ENCODE results near the gene KCNN4.

KCNN4 gene

DNA sequence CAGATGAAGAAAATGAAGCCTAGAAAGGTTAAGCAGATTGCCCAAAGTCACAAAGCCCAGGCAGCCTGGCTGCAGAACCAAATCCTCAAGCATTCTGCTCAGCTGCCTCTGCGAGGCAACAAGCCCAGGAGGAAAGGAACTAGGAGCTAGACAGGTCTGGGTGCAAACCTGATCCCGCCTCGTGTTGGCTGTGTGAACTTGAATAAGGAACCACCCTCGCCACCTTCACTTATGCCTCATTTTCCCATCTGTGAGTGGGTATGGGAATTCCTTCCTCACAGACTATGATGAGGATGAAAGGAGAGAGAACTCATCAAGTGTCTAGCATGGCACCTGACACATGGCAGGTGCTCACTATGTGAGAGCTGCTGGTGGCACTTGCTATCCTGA is 32.6 kb downstream of the KCNN4 start:
- DNase-seq: no peak

DNA sequence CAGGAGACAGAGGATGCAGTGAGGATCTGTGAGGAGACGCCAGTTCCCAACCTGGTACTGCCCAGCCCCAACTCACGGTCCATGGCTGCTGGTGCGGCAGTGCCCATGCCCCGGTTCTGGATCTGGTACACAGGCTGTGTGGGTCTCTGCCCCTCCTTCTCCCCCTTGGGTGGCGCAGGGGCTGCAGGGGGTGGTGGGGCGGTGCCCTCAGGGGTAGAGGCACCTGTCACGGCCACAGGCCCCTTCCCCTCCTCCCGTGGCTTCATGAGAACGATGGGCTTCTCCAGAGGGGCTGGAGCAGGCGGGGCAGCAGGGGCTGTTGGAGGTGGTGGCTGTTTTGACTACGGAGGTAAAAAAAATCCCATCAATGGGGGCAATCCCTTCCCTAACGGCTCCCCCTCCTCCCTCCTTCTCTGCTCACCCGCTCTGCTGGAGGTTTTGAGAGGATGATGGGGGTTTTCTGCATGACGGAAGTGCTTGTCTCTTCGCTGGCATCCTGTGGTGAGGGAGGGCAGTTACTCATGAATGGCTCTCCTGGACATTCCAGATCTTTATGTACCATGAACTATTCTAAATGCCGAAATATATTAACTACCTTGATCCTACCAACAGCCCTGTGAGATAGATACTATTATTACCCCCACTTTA is 33.1 kb downstream of the KCNN4 start:
- DNase-seq: no peak

DNA sequence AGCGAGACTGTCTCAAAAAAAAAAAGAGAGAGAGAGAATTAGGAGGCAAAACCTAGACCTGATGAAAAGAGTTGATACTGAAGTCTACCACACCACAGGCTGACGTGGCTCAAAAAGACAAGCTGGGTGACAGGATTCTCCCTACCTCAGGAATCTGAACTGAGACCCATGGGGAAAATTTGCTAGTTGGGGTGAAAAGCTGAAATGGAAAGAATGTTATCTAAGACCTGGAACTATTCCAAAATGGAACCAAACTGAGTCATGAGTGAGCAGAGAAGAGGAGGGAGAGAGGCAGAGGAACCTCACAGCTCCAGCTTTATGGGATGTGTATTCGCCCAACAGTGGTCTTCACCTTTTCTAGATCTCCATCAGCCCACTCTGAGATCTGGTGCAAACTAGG is 37.7 kb downstream of the KCNN4 start:
- no peak for DNase-seq

DNA sequence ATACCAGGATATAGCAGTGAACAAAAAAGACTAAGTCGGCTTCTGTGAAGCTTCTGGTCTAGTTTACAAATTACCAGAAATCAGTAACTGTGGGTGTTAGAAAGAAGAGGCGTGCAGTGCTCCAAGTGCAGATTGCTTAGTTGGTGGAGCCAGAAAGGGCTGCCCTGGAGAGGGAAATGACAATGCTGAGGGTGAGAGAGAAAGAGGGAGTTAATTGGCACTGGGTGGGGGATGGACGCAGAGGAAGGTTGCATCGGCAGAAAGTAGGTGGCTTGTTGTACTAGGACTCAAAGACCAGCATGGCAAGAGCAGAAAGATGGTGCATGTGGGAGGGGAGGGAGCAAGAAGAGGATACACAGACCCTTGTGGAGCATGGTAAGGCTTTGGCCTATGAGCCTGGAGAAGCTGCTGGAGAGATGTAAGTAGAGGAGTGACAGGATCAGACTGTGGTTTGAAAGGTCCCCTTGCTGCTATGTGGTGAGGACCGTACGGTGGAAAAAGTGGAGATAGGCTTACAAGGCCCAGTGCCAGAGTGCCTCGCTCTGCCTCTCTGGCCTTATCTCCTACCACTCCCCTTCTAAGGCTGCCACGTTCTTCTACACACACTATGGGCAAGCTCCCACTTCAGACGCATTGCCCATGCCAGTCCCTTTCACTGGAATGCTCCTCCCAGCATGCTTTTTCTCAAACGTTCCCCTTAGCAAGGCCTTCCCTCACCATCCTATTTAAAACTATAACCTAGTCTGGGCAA is 39.5 kb downstream of the KCNN4 start:
- DNase-seq: no peak

DNA sequence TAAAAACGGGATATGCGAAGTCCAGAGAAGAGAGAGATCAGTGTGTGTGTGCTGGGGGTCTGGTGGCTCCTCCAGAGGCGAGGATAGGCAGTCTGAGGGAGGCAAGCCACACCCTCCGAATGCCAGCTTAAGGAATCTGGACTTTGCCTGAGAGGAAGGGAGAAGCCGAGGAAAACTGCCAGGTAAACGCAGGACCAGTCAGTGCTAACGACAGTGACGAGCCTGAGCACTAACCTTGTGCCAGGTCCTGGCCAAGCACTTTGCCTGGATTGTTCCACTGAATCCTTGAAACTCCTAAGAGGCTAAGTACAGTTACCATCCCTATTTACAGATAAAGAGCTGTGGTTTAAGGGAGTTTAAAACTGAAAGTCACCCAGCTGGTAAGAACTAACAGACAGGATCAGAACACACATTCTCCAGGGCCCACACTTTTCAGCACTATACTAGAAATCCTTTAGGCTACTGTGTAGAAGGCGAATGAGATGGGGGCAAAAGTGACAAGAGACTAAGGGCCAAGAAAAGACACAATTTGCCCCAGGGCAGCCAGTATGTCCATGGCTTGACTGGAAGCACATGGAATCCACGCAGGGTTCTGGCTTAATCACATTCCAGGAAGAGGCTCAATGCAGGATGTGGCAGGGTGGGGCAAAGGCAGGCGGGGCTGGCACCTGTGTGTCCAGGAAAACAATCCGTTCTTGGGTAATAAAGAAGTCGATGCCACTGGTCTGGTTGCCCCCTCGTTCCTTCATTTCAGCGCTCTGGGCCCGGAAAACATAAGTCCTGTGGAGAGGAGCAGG is 41.1 kb downstream of the KCNN4 start:
- DNase-seq: no peak

DNA sequence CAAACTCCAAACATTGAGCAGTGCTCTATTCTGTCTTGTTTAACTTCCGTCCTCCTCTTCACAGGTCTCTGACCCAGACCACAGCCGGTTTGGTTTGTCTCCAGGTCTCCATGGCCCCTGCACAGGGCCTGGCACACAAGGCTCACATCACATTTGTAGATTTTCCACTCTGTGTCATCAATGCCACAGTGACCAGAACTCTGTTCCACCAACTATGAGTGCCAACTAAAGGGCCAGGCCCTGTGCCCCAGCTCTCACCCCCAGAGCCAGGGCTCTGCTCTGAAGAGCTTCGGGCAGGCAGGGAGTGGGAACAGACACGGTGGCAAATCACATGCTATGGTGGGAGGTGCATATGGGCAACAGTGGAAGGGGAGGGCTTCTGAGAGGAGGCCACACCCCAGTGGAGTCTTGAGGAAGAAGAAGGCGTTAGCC is 42.0 kb downstream of the KCNN4 start:
- no peak for DNase-seq

DNA sequence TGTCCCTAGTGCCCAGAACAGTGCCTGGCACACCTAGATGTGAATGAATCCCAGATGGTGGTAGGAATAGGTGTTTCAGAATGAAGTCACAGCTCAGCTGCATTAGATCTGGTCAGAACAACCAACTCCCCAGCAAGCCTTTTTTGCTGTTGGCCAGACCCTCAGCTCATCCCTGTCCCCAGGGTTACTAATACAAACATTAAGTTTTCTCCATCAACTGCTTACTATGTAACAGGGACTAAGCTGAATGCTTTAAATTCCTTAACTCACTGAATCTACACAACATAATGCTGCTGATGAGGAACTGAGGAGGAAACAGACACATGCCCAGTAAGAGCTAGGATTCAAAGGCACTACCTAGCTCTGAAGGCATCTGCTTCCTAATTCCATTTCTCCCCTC is 44.8 kb downstream of the KCNN4 start:
- no peak for DNase-seq

DNA sequence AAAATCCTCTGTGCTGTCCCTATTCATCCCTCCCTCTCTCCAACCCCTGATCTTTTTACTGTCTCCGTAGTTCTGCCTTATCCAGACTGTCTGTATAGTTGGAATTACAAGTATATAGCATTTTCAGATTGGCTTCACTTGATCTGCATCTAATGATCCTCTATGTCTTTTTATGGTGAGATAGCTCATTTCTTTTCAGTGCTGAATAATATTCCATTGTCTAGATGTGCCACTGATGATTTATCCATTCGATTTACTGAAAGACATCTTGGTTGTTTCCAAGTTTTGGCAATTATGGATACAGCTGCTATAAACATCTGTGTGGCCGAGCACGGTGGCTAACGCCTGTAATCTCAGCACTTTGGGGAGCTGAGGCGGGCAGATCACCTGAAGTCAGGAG is 45.8 kb downstream of the KCNN4 start:
- no peak for DNase-seq

DNA sequence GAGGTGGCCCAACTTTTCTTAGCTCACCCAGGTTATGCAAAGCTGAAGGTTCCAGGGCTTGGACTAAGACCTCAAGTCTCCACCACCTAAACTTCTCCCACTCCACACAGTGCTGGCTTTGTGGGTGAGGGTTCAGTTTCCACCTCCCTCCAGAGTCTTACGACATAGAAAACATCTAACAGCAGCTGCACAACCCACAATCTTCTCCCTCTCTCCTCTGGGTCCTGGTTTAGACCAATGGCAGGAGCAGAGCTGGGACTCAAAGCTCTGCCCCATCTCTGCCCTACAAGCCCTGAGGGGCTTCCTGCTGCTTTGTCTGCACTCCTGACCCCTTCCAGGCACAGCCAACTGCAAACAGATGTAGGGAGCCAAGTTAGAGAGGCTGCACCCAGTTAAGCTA is 48.9 kb downstream of the KCNN4 start:
- DNase-seq: no peak

DNA sequence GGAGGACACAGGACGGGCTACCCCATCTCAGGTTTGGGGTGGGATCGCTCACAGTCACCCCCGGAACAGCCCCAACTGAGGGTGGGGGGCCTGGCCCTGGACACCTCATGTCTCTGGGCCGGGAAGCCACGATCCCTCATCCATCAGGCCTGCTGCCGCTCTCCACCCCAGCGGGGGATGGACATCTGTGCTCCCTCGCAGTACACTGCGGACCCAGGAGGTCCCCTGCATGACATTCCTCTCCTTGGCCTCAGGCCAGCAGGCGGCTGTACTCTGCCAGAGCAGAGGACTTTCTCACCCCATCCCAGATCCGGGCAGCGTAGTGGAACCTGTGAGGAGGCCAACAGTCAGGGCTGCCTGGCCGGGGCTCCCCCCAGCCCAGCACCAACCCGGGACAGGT is 49.4 kb downstream of the KCNN4 start:
- no peak for DNase-seq

DNA sequence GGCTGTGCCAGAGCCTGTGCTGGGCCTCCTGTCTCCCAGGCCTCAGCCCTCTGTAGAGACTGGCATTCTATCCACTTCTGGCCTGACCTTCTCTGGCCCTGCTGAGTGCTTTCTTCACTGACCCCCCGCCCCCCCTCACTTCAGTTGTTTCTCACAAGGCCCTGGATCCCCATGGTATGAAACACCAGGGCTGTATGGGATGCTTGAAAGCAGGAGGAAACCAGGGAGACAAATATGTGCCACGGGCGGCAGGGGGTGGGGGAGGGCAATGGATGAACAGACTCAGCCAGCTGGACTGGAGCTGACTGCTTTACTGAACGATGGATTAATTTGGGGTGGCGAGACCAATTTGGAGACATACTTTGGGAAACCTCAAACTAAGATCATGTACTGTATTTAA is 50.9 kb downstream of the KCNN4 start:
- DNase-seq: no peak

DNA sequence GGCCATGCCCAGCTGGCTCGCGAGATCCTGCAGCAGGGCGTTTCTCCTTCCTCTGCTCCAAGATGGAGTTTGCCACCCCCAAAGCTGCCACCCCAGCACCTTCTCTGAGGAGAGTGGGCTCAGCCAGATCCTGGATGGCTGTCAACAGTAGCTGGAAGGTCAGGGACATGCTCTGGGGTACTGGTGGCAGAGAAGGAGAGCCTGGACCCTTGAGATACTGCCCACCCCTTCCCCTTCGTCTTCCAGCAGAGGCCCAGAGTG is 53.2 kb downstream of the KCNN4 start:
- no peak for DNase-seq

DNA sequence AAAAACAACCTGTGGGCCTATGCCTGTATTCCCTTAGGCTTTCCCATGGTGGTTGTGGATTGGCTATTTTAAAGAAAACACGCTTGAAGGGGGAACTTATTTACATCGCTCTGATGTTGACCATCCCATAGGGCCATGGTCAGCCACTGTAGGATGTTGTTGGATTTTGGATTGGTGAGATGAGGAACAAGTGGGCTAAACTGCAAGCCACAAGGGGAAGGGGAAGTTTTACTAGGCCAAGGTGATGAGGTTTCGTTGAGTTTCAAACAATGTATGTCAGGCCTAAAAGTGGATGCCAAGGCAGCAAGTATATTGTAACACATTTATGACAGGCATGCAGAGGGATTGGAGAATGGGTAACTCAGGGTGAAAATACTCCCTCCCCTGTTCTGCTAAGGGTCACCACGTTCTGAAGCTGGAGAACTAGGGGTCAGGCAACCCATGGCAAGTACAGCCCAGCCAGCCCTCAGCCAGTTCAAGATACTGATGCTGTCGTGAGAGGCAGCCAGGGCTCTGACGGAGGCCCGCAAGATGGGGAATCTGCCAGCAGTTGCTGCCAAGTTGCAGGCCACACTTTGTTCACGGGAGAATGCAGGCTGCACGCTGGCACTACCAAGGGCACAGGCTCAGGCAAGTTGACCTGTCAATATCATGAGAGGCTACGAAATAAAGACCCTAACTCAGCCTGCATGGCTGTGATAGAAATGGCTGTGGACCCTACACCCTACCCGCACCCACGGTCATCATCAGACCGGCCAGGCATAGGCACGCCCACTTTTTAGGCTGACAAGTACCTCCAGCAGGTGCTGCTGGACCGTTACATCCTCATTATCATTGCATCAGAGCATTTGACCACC is 53.8 kb downstream of the KCNN4 start:
- no peak for DNase-seq

DNA sequence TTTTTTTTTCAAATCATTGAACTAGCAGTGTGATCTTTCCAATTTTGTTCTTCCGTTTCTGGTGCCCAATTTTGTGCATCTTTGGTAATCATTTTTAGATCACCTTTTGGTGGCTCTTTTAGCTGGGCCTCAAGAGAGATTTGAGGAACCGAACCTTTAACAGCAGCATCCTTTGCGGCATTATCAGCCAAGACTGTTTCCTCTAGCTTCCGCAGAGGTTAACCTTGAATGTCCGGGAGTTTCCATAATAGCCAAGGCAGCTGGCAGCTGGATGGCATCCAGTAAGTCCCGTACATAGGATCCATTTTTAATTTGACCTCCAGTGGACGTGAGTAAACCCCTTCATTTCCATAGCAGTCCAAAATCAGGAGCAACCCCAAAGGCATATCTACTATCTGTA is 55.3 kb downstream of the KCNN4 start:
- no peak for DNase-seq

DNA sequence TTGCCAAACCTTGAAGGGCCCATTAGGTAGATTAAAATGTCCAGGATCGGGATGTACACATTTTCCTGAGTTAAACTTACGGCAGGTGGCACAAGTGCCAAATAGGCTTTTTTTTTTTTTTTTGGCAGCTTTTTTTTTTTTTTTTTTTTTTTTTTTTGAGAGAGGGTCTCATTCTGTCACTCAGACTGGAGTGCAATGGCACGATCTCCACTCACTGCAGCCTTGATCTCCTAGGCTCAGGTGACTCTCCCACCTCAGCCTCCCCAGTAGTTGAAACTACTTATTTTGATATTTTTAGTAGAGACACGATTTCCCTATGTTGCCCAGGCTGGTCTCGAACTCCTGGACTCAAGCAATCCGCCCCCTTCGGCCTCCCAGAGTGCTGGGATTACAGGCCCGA is 55.9 kb downstream of the KCNN4 start:
- DNase-seq: no peak

DNA sequence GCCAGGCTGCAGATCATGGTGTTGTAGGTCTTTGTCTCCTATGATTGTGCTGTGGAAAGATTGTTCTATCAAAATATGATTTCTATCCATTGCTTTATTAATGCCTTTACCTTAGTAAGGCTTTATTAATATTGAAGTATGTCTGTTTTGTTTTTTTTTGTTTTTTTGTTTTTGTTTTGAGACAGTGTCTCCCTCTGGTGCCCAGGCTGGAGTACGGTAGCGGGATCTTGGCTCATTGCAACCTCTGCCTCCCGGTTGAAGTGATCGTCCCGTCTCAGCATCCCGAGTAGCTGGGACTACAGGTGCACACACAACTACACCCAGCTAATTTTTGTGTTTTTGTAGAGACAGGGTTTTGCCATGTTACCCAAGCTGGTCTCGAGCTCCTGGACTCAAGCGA is 57.2 kb downstream of the KCNN4 start:
- no peak for DNase-seq

DNA sequence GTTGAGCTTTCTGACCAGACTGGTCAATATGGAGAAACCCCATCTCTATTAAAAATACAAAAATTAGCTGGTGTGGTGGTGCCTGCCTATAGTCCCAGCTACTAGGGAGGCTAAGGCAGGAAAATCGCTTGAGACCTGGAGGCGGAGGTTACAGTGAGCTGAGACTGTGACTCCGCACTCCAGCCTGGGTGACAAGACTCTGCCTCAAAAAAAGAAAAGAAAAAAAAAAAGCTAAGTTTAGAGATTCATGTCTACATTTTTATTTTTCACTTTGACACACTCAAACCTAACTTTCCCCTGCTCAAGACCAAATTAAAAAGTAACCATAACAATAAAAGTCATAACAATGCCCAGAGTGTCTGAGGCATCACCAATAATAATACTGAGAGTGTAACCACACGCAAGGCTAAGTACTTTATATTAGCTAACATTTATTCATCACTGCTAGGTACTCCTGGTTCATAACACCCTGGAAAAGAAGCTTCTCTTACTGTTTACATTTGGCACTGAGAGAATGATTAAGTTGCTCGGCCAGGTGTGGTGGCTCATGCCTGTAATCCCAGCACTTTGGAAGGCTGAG is 59.2 kb downstream of the KCNN4 start:
- DNase-seq: no peak

DNA sequence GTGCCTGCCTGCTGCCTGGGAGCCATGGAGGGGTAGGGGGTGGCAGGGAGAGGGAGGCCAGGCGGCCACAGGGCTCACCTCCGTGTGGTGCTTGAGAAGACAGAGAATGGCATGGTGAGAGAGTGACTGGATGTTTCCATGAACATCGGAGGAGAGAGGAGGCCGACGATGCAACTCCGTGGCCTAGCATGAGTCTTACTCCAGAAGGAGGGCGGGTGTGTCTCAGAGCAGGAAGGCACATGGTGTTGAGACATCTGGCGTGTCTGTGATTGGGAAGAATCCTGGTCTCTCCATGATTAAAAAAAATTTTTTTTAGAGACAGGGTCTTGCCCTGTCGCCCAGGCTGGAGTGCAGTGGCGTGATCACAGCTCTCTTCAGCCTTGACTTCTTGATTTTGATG is 59.8 kb downstream of the KCNN4 start:
- DNase-seq: no peak

DNA sequence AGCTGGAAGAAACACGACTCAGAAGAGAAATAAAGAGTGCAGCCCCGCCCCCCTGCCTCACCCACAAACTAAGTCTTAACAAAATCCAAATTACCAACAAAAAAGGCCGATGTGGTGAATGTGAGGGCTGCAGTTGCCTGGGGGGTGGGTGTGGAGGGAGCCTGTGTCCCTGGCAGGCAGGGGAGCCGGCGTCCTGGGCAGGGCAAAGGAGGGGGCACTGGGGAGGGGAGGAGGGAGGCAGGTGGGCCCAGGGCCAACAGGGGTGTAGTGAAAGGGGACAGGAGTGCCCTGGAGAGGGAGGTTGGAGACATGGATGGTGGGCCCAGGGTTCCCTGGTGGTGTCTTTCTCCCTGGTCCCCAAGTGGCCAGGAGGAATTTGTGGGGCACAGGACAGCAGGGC is 60.9 kb downstream of the KCNN4 start:
- no peak for DNase-seq

DNA sequence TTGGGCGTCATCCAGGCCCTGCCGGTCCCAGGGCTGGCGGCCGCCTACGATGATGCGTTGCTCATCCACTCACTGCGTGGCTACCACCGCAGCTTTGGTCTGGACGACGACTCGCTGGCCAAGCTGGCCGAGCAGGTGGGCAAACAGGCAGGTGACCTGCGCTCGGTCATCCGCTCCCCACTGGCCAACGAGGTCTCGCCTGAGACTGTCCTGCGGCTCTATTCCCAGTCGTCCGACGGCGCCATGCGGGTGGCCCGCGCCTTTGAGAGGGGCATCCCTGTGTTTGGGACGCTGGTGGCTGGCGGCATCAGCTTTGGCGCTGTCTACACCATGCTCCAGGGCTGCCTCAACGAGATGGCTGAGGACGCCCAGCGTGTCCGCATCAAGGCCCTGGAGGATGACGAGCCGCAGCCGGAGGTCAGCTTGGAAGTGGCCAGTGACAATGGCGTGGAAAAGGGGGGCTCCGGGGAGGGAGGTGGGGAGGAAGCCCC is 61.4 kb downstream of the KCNN4 start:
- no peak for DNase-seq

DNA sequence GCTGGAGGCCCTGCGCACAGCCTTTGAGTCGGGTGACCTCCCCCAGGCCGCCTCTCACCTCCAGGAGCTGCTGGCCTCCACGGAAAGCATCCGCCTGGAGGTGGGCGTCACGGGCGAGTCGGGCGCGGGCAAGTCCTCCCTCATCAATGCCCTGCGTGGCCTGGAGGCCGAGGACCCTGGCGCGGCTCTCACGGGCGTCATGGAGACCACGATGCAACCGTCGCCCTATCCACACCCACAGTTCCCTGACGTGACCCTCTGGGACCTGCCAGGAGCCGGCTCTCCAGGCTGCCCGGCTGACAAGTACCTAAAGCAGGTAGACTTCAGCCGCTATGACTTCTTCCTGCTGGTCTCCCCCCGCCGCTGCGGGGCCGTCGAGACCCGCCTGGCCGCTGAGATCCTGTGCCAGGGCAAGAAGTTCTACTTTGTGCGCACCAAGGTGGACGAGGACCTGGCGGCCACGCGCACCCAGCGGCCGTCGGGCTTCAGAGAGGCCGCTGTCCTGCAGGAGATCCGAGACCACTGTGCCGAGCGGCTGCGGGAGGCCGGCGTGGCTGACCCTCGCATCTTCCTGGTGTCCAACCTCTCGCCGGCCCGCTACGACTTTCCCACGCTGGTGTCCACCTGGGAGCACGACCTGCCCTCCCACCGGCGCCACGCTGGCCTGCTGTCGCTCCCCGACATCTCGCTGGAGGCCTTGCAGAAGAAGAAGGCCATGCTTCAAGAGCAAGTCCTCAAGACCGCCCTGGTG is 62.0 kb downstream of the KCNN4 start:
- no peak for DNase-seq
